Pericardium fibroblast (primary cell): ENCODE data around the gene CSNK2A1. TPM values are rescaled to one million over a fixed set of nuclear protein-coding genes. Genes with fewer than 3 reads are reported as not detected.

Experiments used
- total RNA-seq: library from RNA; depleted of rRNA; stranded (reverse); fragments of >200 nt; gene quantifications from 2 replicates; pipeline ENCODE4 v1.2.3, GENCODE V29; 2015

Gene CSNK2A1
- 52.3 and 75.8 TPM in 2 replicates for total RNA-seq

GRCh38 chr20:543369-544152 is at the start of gene CSNK2A1:
Gene CSNK2A1 (minus strand): TSS chr20:543790. CDS start chr20:508551, 35,239 bp downstream.

GRCh38 chr20:462199-462991 is 81.2 kb downstream of the CSNK2A1 start, which contains the start of gene TBC1D20:
Gene TBC1D20 (minus strand): TSS chr20:462533. CDS start chr20:462405, 128 bp downstream.

Other genes with a start within 250 kb of the CSNK2A1 start
- gene ZCCHC3, start 246.2 kb downstream of the CSNK2A1 start, total RNA-seq = 25.1 and 34.5 TPM in 2 replicates
- gene SOX12, start 218.2 kb downstream of the CSNK2A1 start, total RNA-seq = 17.6 and 19.7 TPM in 2 replicates
- gene NRSN2, start 196.7 kb downstream of the CSNK2A1 start, total RNA-seq = 55.3 and 58.9 TPM in 2 replicates
- gene TRIB3, start 163.0 kb downstream of the CSNK2A1 start, total RNA-seq = 79.1 and 152 TPM in 2 replicates
- 117 and 150 TPM in 2 replicates for gene RBCK1, start 135.5 kb downstream of the CSNK2A1 start, total RNA-seq
- 36.1 and 38.8 TPM in 2 replicates for gene TBC1D20, start 81.3 kb downstream of the CSNK2A1 start, total RNA-seq
- under 0.01 TPM in 1 of 2 replicates, not detected in the other for gene TCF15, start 66.5 kb upstream of the CSNK2A1 start, total RNA-seq
- 37.5 and 41.7 TPM in 2 replicates for gene SRXN1, start 109.4 kb upstream of the CSNK2A1 start, total RNA-seq
- gene SCRT2, start 132.0 kb upstream of the CSNK2A1 start, total RNA-seq = not detected in 2 replicates
- gene SLC52A3, start 224.7 kb upstream of the CSNK2A1 start, total RNA-seq = not detected in 2 replicates